Left ventricle myocardium superior (tissue), 1 donor: Measurements from ENCODE around the gene ADAMTSL1. TPM values are rescaled to one million over a fixed set of nuclear protein-coding genes. Genes with fewer than 3 reads are reported as not detected.

Experiments used
- ATAC-seq: fragments of 200-7000 bp; cut with Tn5 transposase; one replicate; pipeline ENCODE4 v1.9.1; 2020; ENCODE audit warnings: mild to moderate bottlenecking, moderate library complexity
- DNase-seq: peaks from one replicate; pipeline ENCODE4 v3.0.0-alpha.2; 2020
- intact Hi-C: fragments of 100-400 bp; cut with micrococcal nuclease; formaldehyde crosslinking; loops from one replicate; pipeline ENCODE4 v1.11.0; 2022
- total RNA-seq: library from RNA; stranded (reverse); fragmentation: NEBNext Ultra II Directional; extraction: Animal tissue kit (Norgen Biotek cat#: 25700); gene quantifications from one replicate; pipeline ENCODE4 v1.2.1, GENCODE V29; 2021
- donor health status: DM: no; HTN: yes; CAD: no; lungs with severe emphysema.

The ADAMTSL1 gene
- total RNA-seq, 1 donor from 2014 or later, result 0.97 TPM

GRCh38 chr9:18903450-18903849 is 429.5 kb downstream of the ADAMTSL1 start:
- DNase-seq (no peak), ATAC-seq (no peak)
- intact Hi-C loops, result no loop called here

GRCh38 chr9:18905028-18905882 is 431.3 kb downstream of the ADAMTSL1 start:
- DNase-seq (no peak), ATAC-seq (no peak)
- intact Hi-C loops, result no loop called here

GRCh38 chr9:18905883-18906629 is 432.1 kb downstream of the ADAMTSL1 start:
- DNase-seq, result no peak
- intact Hi-C loops, result no loop called here
- no peak for ATAC-seq

GRCh38 chr9:18906656-18907395 is 432.9 kb downstream of the ADAMTSL1 start:
- DNase-seq (no peak), ATAC-seq (no peak)
- intact Hi-C loops, result no loop called here

GRCh38 chr9:18907927-18908625 is 434.1 kb downstream of the ADAMTSL1 start:
- intact Hi-C loops, result no loop called here
- no peak for DNase-seq
- no peak for ATAC-seq

- DNase-seq (no peak), ATAC-seq (no peak)
- intact Hi-C loops, result no loop called here
Measured at GRCh38 chr9:18909140-18910018, 435.4 kb downstream of the ADAMTSL1 start.

- DNase-seq (no peak), ATAC-seq (no peak)
- intact Hi-C loops, result no loop called here
Measured at GRCh38 chr9:18910435-18910834, 436.5 kb downstream of the ADAMTSL1 start.

- intact Hi-C loops, result no loop called here
Measured at GRCh38 chr9:18910916-18911315, 437.0 kb downstream of the ADAMTSL1 start.

GRCh38 chr9:18911714-18912342 is 437.9 kb downstream of the ADAMTSL1 start:
- DNase-seq (no peak), ATAC-seq (no peak)
- intact Hi-C loops, result no loop called here

More at GRCh38 chr9:18910916-18911315, 437.0 kb downstream of the ADAMTSL1 start:
- no peak for ATAC-seq
- no peak for DNase-seq

GRCh38 chr9:18920141-18921084 is 446.5 kb downstream of the ADAMTSL1 start:
- no peak for ATAC-seq
- intact Hi-C loops, result no loop called here
- DNase-seq, result no peak

- no peak for DNase-seq
- no peak for ATAC-seq
- intact Hi-C loops, result no loop called here
Measured at GRCh38 chr9:18921366-18922075, 447.6 kb downstream of the ADAMTSL1 start.

- DNase-seq (no peak), ATAC-seq (no peak)
- intact Hi-C loops, result no loop called here
Measured at GRCh38 chr9:18922161-18922885, 448.4 kb downstream of the ADAMTSL1 start.

- DNase-seq, result no peak
- intact Hi-C loops, result no loop called here
- ATAC-seq, result no peak
Measured at GRCh38 chr9:18923167-18923566, 449.2 kb downstream of the ADAMTSL1 start.

- ATAC-seq, result no peak
- intact Hi-C loops, result no loop called here
- DNase-seq, result no peak
Measured at GRCh38 chr9:18923671-18924430, 449.9 kb downstream of the ADAMTSL1 start.

- ATAC-seq, result no peak
- intact Hi-C loops, result no loop called here
- no peak for DNase-seq
Measured at GRCh38 chr9:18925880-18926279, 451.9 kb downstream of the ADAMTSL1 start.
